HEK293 (cell line): ENCODE measurements around the gene SLC35E1.

Experiments used
- CTCF ChIA-PET: fragments of 350-600 bp; formaldehyde crosslinking; extraction: SDS; loops from one replicate; lab custom pipeline; 2021; ENCODE audit warnings: antibody characterized with exemption; lab: Yijun Ruan, JAX
- POLR2A ChIA-PET: fragments of 300-600 bp; formaldehyde crosslinking; extraction: SDS; loops from one replicate; lab custom pipeline; 2020; ENCODE audit warnings: antibody characterized with exemption, inconsistent platforms; lab: Yijun Ruan, JAX
- H3K27ac ChIP-seq: fragments of 200-500 bp; sonication (Bioruptor generic); 2 replicates; pipeline ENCODE4 v1.5.1; 2014; ENCODE audit warnings: low read depth, low read length, control low read depth, inconsistent platforms; ENCODE audit errors: extremely low read depth
- H3K36me3 ChIP-seq, 2 experiments: fragments of 200-500 bp in 1 of 2; sonication (Bioruptor generic) in 1 of 2; 1 replicate in 1 of 2; 2 replicates in 1 of 2; pipeline ENCODE4 v1.5.1; 2014 to 2017; ENCODE audit warnings: inconsistent platforms in 2 of 2, low read length in 2 of 2; ENCODE audit not compliant: control insufficient read depth in 2 of 2, insufficient read depth in 1 of 2
- H3K4me1 ChIP-seq: fragments of 200-500 bp; sonication (Bioruptor generic); 2 replicates; pipeline ENCODE4 v1.5.1; 2014; ENCODE audit warnings: mild to moderate bottlenecking, low read length, inconsistent platforms; ENCODE audit not compliant: control insufficient read depth, insufficient read depth
- H3K4me3 ChIP-seq: 2 replicates; pipeline ENCODE4 v1.5.1; 2011; ENCODE audit warnings: low read depth, mild to moderate bottlenecking, control low read depth, low read length, moderate library complexity
- H3K9me3 ChIP-seq: fragments of 200-500 bp; sonication (Bioruptor generic); 2 replicates; pipeline ENCODE4 v1.5.1; 2014; ENCODE audit warnings: low read depth, low read length, inconsistent platforms; ENCODE audit not compliant: control insufficient read depth, insufficient read depth
- ATF2 ChIP-seq: fragments of 450-650 bp; formaldehyde crosslinking; IDR thresholded peaks from 2 replicates; pipeline ENCODE4 v1.5.1; 2016; ENCODE audit warnings: missing biosample characterization, missing genetic modification characterization, low read depth
- FEZF1 ChIP-seq: fragments of 450-650 bp; formaldehyde crosslinking; IDR thresholded peaks from 2 replicates; pipeline ENCODE4 v1.5.1; 2016; ENCODE audit warnings: missing biosample characterization, missing genetic modification characterization
- GLIS2 ChIP-seq: fragments of 450-650 bp; formaldehyde crosslinking; IDR thresholded peaks from 2 replicates; pipeline ENCODE4 v1.5.1; 2016; ENCODE audit warnings: missing biosample characterization, missing genetic modification characterization
- HIC1 ChIP-seq: fragments of 450-650 bp; formaldehyde crosslinking; IDR thresholded peaks from 2 replicates; pipeline ENCODE4 v1.5.1; 2016; ENCODE audit warnings: missing biosample characterization, missing genetic modification characterization
- KLF17 ChIP-seq: fragments of 450-650 bp; formaldehyde crosslinking; IDR thresholded peaks from 2 replicates; pipeline ENCODE4 v1.5.1; 2016; ENCODE audit warnings: missing biosample characterization, missing genetic modification characterization
- KLF8 ChIP-seq: fragments of 450-650 bp; formaldehyde crosslinking; IDR thresholded peaks from 2 replicates; pipeline ENCODE4 v1.5.1; 2016; ENCODE audit warnings: missing biosample characterization, missing genetic modification characterization
- OVOL3 ChIP-seq: fragments of 450-650 bp; formaldehyde crosslinking; IDR thresholded peaks from 2 replicates; pipeline ENCODE4 v1.5.1; 2016; ENCODE audit warnings: missing biosample characterization, missing genetic modification characterization
- WT1 ChIP-seq: fragments of 450-650 bp; formaldehyde crosslinking; IDR thresholded peaks from 2 replicates; pipeline ENCODE4 v1.5.1; 2016; ENCODE audit warnings: missing biosample characterization, missing genetic modification characterization
- ZBTB48 ChIP-seq: fragments of 450-650 bp; formaldehyde crosslinking; IDR thresholded peaks from 2 replicates; pipeline ENCODE4 v1.5.1; 2016; ENCODE audit warnings: missing biosample characterization, missing genetic modification characterization
- ZNF16 ChIP-seq: fragments of 450-650 bp; formaldehyde crosslinking; IDR thresholded peaks from 2 replicates; pipeline ENCODE4 v1.5.1; 2016; ENCODE audit warnings: low read depth, missing biosample characterization, missing genetic modification characterization
- ZNF174 ChIP-seq: fragments of 450-650 bp; formaldehyde crosslinking; IDR thresholded peaks from 2 replicates; pipeline ENCODE4 v1.5.0; 2017; ENCODE audit warnings: missing biosample characterization, mild to moderate bottlenecking, missing genetic modification characterization
- ZNF175 ChIP-seq: fragments of 450-650 bp; formaldehyde crosslinking; IDR thresholded peaks from 2 replicates; pipeline ENCODE4 v1.5.1; 2016; ENCODE audit warnings: missing biosample characterization, missing genetic modification characterization
- ZNF248 ChIP-seq: fragments of 450-650 bp; formaldehyde crosslinking; IDR thresholded peaks from 2 replicates; pipeline ENCODE4 v1.5.1; 2017; ENCODE audit warnings: missing biosample characterization, missing genetic modification characterization
- ZNF274 ChIP-seq, 2 experiments: fragments of 200-500 bp in 1 of 2; fragments of 450-650 bp in 1 of 2; sonication (Bioruptor generic) in 1 of 2; formaldehyde crosslinking in 1 of 2; IDR thresholded peaks; 2 replicates each; pipeline versions ENCODE4 v1.5.1 to v1.6.1; 2014 to 2016; ENCODE audit warnings: borderline replicate concordance in 1 of 2, inconsistent platforms in 1 of 2, low read length in 1 of 2, missing biosample characterization in 1 of 2, missing genetic modification characterization in 1 of 2
- ZNF354C ChIP-seq: fragments of 450-650 bp; formaldehyde crosslinking; IDR thresholded peaks from 2 replicates; pipeline ENCODE4 v1.5.1; 2016; ENCODE audit warnings: missing biosample characterization, missing genetic modification characterization, low read depth, borderline replicate concordance
- ZNF394 ChIP-seq: fragments of 450-650 bp; formaldehyde crosslinking; IDR thresholded peaks from 2 replicates; pipeline ENCODE4 v1.5.1; 2016; ENCODE audit warnings: missing biosample characterization, missing genetic modification characterization, mild to moderate bottlenecking, moderate library complexity, borderline replicate concordance
- ZNF404 ChIP-seq: fragments of 450-650 bp; formaldehyde crosslinking; IDR thresholded peaks from 2 replicates; pipeline ENCODE4 v1.5.1; 2017; ENCODE audit warnings: missing biosample characterization, missing genetic modification characterization
- ZNF48 ChIP-seq: fragments of 450-650 bp; formaldehyde crosslinking; IDR thresholded peaks from 2 replicates; pipeline ENCODE4 v1.5.1; 2016; ENCODE audit warnings: missing biosample characterization, missing genetic modification characterization
- ZNF488 ChIP-seq: fragments of 450-650 bp; formaldehyde crosslinking; IDR thresholded peaks from 2 replicates; pipeline ENCODE4 v1.5.1; 2016; ENCODE audit warnings: missing biosample characterization, missing genetic modification characterization
- ZNF555 ChIP-seq: fragments of 450-650 bp; formaldehyde crosslinking; conservative IDR thresholded peaks from 2 replicates; pipeline ENCODE4 v1.5.1; 2017; ENCODE audit warnings: missing biosample characterization, mild to moderate bottlenecking, missing genetic modification characterization, inconsistent platforms
- ZNF596 ChIP-seq: fragments of 450-650 bp; IDR thresholded peaks from 2 replicates; pipeline ENCODE4 v1.5.0; 2018; ENCODE audit warnings: missing biosample characterization, mild to moderate bottlenecking, missing genetic modification characterization, moderate library complexity
- ZNF621 ChIP-seq: fragments of 450-650 bp; formaldehyde crosslinking; IDR thresholded peaks from 2 replicates; pipeline ENCODE4 v1.5.1; 2017; ENCODE audit warnings: missing biosample characterization, missing genetic modification characterization
- ZNF830 ChIP-seq: fragments of 450-650 bp; IDR thresholded peaks from 2 replicates; pipeline ENCODE4 v1.5.0; 2018; ENCODE audit warnings: missing biosample characterization, missing genetic modification characterization, low read depth, mild to moderate bottlenecking, moderate library complexity
- ZSCAN23 ChIP-seq: fragments of 450-650 bp; formaldehyde crosslinking; IDR thresholded peaks from 2 replicates; pipeline ENCODE4 v1.5.1; 2016; ENCODE audit warnings: missing biosample characterization, missing genetic modification characterization

Gene SLC35E1

GRCh38 chr19:16518061-16518460 is 54.2 kb downstream of the SLC35E1 start:
- no peaks in the 10 kb centered on the region for H3K4me1 ChIP-seq
- no peak for TF ChIP-seq ZNF404 (tag by site-specific recombination)
- TF ChIP-seq GLIS2 = no peak
- no peak for TF ChIP-seq FEZF1 (tag by site-specific recombination)
- no peak for TF ChIP-seq ZNF394 (tag by site-specific recombination)
- H3K9me3 ChIP-seq = no peaks in the 10 kb centered on the region
- H3K36me3 ChIP-seq = peaks cover 18 to 83% of the 10 kb centered on the region in 2 experiments
- no peak overlapping the region for H3K4me3 ChIP-seq
- CTCF ChIA-PET = interaction anchor here (1.5 to 1.6 kb wide), 2 partner anchors 9 to 76 kb away, joined by 8 to 13 read pairs; no protein-coding TSS in a partner anchor
- POLR2A ChIA-PET = interaction anchor here (0.5 kb wide), 1 partner anchor 910 kb away, joined by 3 read pairs; no protein-coding TSS in a partner anchor
- H3K27ac ChIP-seq = no peak overlapping the region

- H3K27ac ChIP-seq = no peak overlapping the region
- TF ChIP-seq ZNF48 (tag by site-specific recombination) (no peak), ATF2 (tag by site-specific recombination) (no peak), KLF8 (tag by site-specific recombination) (no peak), OVOL3 (tag by site-specific recombination) (no peak), ZNF16 (peak; percentile 56), ZNF274 (IDR thresholded peaks at IDR 0.05; ENCODE audit: low read length) (no peak), ZNF274 (tag by site-specific recombination; IDR thresholded peaks at IDR 0.05; ENCODE audit: borderline replicate concordance) (no peak), KLF17 (tag by site-specific recombination) (no peak)
- TF ChIP-seq, all 188 proteins: peak for 1
- Histone ChIP-seq H3K9me3 (no peaks in the 10 kb centered on the region), H3K36me3 (peaks cover 15 to 84% of the 10 kb centered on the region in 2 experiments), H3K4me3 (no peak overlapping the region), H3K4me1 (no peaks in the 10 kb centered on the region)
- POLR2A ChIA-PET = interaction anchor here (0.6 kb wide), 1 partner anchor 407 kb away, joined by 4 read pairs; no protein-coding TSS in a partner anchor
- CTCF ChIA-PET = interaction anchor here (0.6 to 1.6 kb wide), 3 partner anchors 10 to 111 kb away, joined by 3 to 13 read pairs (median 8); partner anchors contain the start of gene MED26
Measured at GRCh38 chr19:16516923-16517610, 55.1 kb downstream of the SLC35E1 start.

- Histone ChIP-seq H3K4me3 (no peak overlapping the region), H3K36me3 (peaks cover 15 to 80% of the 10 kb centered on the region in 2 experiments), H3K4me1 (no peaks in the 10 kb centered on the region), H3K9me3 (no peaks in the 10 kb centered on the region), H3K27ac (no peak overlapping the region)
- TF ChIP-seq ZNF488 (no peak), ZNF354C (tag by site-specific recombination) (no peak), ZNF174 (tag by site-specific recombination) (no peak), ZNF830 (tag by site-specific recombination) (no peak), ZNF596 (tag by site-specific recombination) (no peak), WT1 (tag by site-specific recombination) (no peak), ZNF248 (no peak), ZNF621 (tag by site-specific recombination) (no peak), HIC1 (no peak), ZNF175 (tag by site-specific recombination) (no peak), ZNF555 (no peak), ZSCAN23 (no peak), ZBTB48 (tag by site-specific recombination) (no peak)
- ChIA-PET POLR2A (no interaction called here), CTCF (interaction anchor here (2.3 kb wide), 1 partner anchor 12 kb away, joined by 10 read pairs; no protein-coding TSS in a partner anchor)
Measured at GRCh38 chr19:16516381-16516780, 55.8 kb downstream of the SLC35E1 start.
